Motor neuron (in vitro differentiated cells): ENCODE data around the gene PRKCH. TPM values are rescaled to one million over a fixed set of nuclear protein-coding genes. Genes with fewer than 3 reads are reported as not detected.

Experiments used
- ATAC-seq, 8 experiments: fragments of 200-7000 bp; cut with Tn5 transposase; replicated peaks in 6 of 8; 2 replicates each; pipeline ENCODE4 v1.8.0; 2021; ENCODE audit warnings: mild to moderate bottlenecking in 8 of 8, moderate library complexity in 8 of 8
- H3K27ac ChIP-seq, 2 donors: fragments of 250-450 bp; sonication (Bioruptor Pico); 2 replicates each; pipeline ENCODE4 v1.9.0; 2021; ENCODE audit warnings: antibody characterized with exemption in 2 of 2, mild to moderate bottlenecking in 2 of 2, moderate library complexity in 1 of 2
- H3K4me1 ChIP-seq, 2 donors: fragments of 250-450 bp; sonication (Bioruptor Pico); replicated peaks in 1 of 2; 2 replicates each; pipeline ENCODE4 v1.6.1; 2021; ENCODE audit warnings: antibody characterized with exemption in 2 of 2, mild to moderate bottlenecking in 2 of 2, moderate library complexity in 1 of 2
- H3K4me3 ChIP-seq, 5 donors: fragments of 250-450 bp; sonication (Bioruptor Pico); 2 replicates each; pipeline ENCODE4 v1.9.0; 2021; ENCODE audit warnings: antibody characterized with exemption in 5 of 5, mild to moderate bottlenecking in 5 of 5, moderate library complexity in 4 of 5
- WGBS, 10 experiments: fragments of 450-650 bp; shearing (Covaris generic); methylation state at CpG; one replicate each; pipeline ENCODE4 v1.0.0; 2022; 5-methylcytosine and 5-hydroxymethylcytosine counted together
- in situ Hi-C, 9 experiments: fragments of 400-800 bp; cut with MboI; loops; one replicate each; pipeline ENCODE4 v1.15.0; 2021; ENCODE audit warnings: low sequenced_read_pairs in 9 of 9, low pct_unique_long_range_greater_than_20kb in 2 of 9; ENCODE audit not compliant: unreplicated experiment in 9 of 9
- total RNA-seq, 8 experiments: library from RNA; unstranded; fragments of 300-600 nt; gene quantifications; 2 replicates each; pipeline versions ENCODE4 v1.2.3 to v1.2.4, GENCODE V29; 2022

The PRKCH gene
- total RNA-seq, 8 experiments from 2014 or later = 0.33 to 12.9 (median 1.6) TPM

GRCh38 chr14:61416591-61416990 lies 95.2 kb downstream of the PRKCH start:
- Histone ChIP-seq H3K4me1 (no peaks in the 10 kb centered on the region), H3K27ac (no peak overlapping the region), H3K4me3 (no peak overlapping the region)
- no peak for ATAC-seq
- in situ Hi-C loops = no loop called here
- WGBS, 10 experiments = 100% methylated on average over 1 of the region's 2 CpGs; no CpG with 5 or more reads in 8 of the 10 experiments

GRCh38 chr14:61417141-61417540 lies 95.8 kb downstream of the PRKCH start:
- ATAC-seq = no peak
- no peak overlapping the region for H3K27ac ChIP-seq
- no peak overlapping the region for H3K4me3 ChIP-seq
- no peaks in the 10 kb centered on the region for H3K4me1 ChIP-seq
- 0 to 100% (median 75%) methylated on average over 1 to 4 of the region's 4 CpGs; no CpG with 5 or more reads in 1 of the 10 experiments for WGBS, 10 experiments
- in situ Hi-C loops = no loop called here

- H3K27ac ChIP-seq = no peak overlapping the region
- H3K4me1 ChIP-seq = no peaks in the 10 kb centered on the region
- WGBS, 10 experiments = 15 to 91% (median 80%) methylated on average over 2 to 7 of the region's 7 CpGs; no CpG with 5 or more reads in 1 of the 10 experiments
- H3K4me3 ChIP-seq = no peak overlapping the region
- in situ Hi-C loops = no loop called here
- no peak for ATAC-seq
Measured at GRCh38 chr14:61417883-61418455, 96.6 kb downstream of the PRKCH start.

GRCh38 chr14:61418746-61419145 lies 97.4 kb downstream of the PRKCH start:
- Histone ChIP-seq H3K4me3 (no peak overlapping the region), H3K4me1 (no peaks in the 10 kb centered on the region), H3K27ac (no peak overlapping the region)
- ATAC-seq = no peak
- 43 to 100% (median 68%) methylated on average over 1 to 4 of the region's 4 CpGs; no CpG with 5 or more reads in 3 of the 10 experiments for WGBS, 10 experiments
- in situ Hi-C loops = no loop called here

- no peak overlapping the region for H3K4me3 ChIP-seq
- ATAC-seq = no peak
- in situ Hi-C loops = no loop called here
Measured at GRCh38 chr14:61419201-61419600, 97.8 kb downstream of the PRKCH start.

GRCh38 chr14:61420326-61420725 lies 98.9 kb downstream of the PRKCH start:
- peak in 1 of 8 experiments; percentile 53 for ATAC-seq
- in situ Hi-C loops = no loop called here
- Histone ChIP-seq H3K4me3 (no peak overlapping the region), H3K4me1 (no peaks in the 10 kb centered on the region), H3K27ac (no peak overlapping the region)
- 71 to 100% (median 87%) methylated on average over 1 to 4 of the region's 4 CpGs; no CpG with 5 or more reads in 7 of the 10 experiments for WGBS, 10 experiments

More at GRCh38 chr14:61419201-61419600, 97.8 kb downstream of the PRKCH start:
- Histone ChIP-seq H3K27ac (no peak overlapping the region), H3K4me1 (no peaks in the 10 kb centered on the region)

GRCh38 chr14:61421212-61421923 lies 100.0 kb downstream of the PRKCH start:
- 0 to 88% (median 54%) methylated on average over 1 of the region's 1 CpG; no CpG with 5 or more reads in 2 of the 10 experiments for WGBS, 10 experiments
- Histone ChIP-seq H3K4me3 (no peak overlapping the region), H3K4me1 (no peaks in the 10 kb centered on the region), H3K27ac (no peak overlapping the region)
- in situ Hi-C loops = no loop called here
- peak in 2 of 8 experiments; percentile 37 to 67 for ATAC-seq

- Histone ChIP-seq H3K27ac (no peak overlapping the region), H3K4me3 (no peak overlapping the region), H3K4me1 (no peaks in the 10 kb centered on the region)
- ATAC-seq = no peak
- WGBS, 10 experiments = 17 to 100% (median 86%) methylated on average over 1 of the region's 1 CpG; no CpG with 5 or more reads in 2 of the 10 experiments
- in situ Hi-C loops = loop anchor here in 1 of 9 experiments (25.0 kb wide), 1 partner anchor 114 kb away; the partner anchor contains the start of gene PRKCH
Measured at GRCh38 chr14:61426048-61426447, 104.7 kb downstream of the PRKCH start.

GRCh38 chr14:61428261-61428660 lies 106.9 kb downstream of the PRKCH start:
- WGBS, 10 experiments = 40 to 100% (median 59%) methylated on average over 1 to 2 of the region's 2 CpGs; no CpG with 5 or more reads in 4 of the 10 experiments
- no peaks in the 10 kb centered on the region for H3K4me1 ChIP-seq
- no peak for ATAC-seq
- H3K27ac ChIP-seq = no peak overlapping the region
- H3K4me3 ChIP-seq = no peak overlapping the region
- in situ Hi-C loops = loop anchor here in 1 of 9 experiments (25.0 kb wide), 1 partner anchor 116 kb away; the partner anchor contains the start of gene PRKCH

GRCh38 chr14:61429316-61429715 lies 107.9 kb downstream of the PRKCH start:
- H3K27ac ChIP-seq = no peak overlapping the region
- H3K4me3 ChIP-seq = no peak overlapping the region
- no peaks in the 10 kb centered on the region for H3K4me1 ChIP-seq
- 0 to 80% (median 55%) methylated on average over 1 to 2 of the region's 2 CpGs for WGBS, 10 experiments
- ATAC-seq = peak in 1 of 8 experiments; percentile 41
- in situ Hi-C loops = loop anchor here in 1 of 9 experiments (25.0 kb wide), 1 partner anchor 117 kb away; the partner anchor contains the start of gene PRKCH

GRCh38 chr14:61430066-61430757 lies 108.8 kb downstream of the PRKCH start:
- Histone ChIP-seq H3K4me1 (no peaks in the 10 kb centered on the region), H3K4me3 (no peak overlapping the region), H3K27ac (no peak overlapping the region)
- 0 to 100% (median 82%) methylated on average over 1 to 2 of the region's 2 CpGs for WGBS, 10 experiments
- ATAC-seq = no peak
- in situ Hi-C loops = loop anchor here in 1 of 9 experiments (25.0 kb wide), 1 partner anchor 118 kb away; the partner anchor contains the start of gene PRKCH

GRCh38 chr14:61433169-61433568 lies 111.8 kb downstream of the PRKCH start:
- Histone ChIP-seq H3K4me1 (no peaks in the 10 kb centered on the region), H3K4me3 (no peak overlapping the region), H3K27ac (no peak overlapping the region)
- ATAC-seq = no peak
- 17 to 100% (median 67%) methylated on average over 1 of the region's 1 CpG; no CpG with 5 or more reads in 1 of the 10 experiments for WGBS, 10 experiments
- in situ Hi-C loops = loop anchor here in 1 of 9 experiments (25.0 kb wide), 1 partner anchor 121 kb away; the partner anchor contains the start of gene PRKCH

- in situ Hi-C loops = loop anchor here in 1 of 9 experiments (25.0 kb wide), 1 partner anchor 122 kb away; the partner anchor contains the start of gene PRKCH
- ATAC-seq = no peak
- no peaks in the 10 kb centered on the region for H3K4me1 ChIP-seq
Measured at GRCh38 chr14:61433828-61434227, 112.4 kb downstream of the PRKCH start.

More at GRCh38 chr14:61433828-61434227, 112.4 kb downstream of the PRKCH start:
- 14 to 73% (median 25%) methylated on average over 1 of the region's 1 CpG; no CpG with 5 or more reads in 3 of the 10 experiments for WGBS, 10 experiments
- Histone ChIP-seq H3K4me3 (no peak overlapping the region), H3K27ac (no peak overlapping the region)
